HuH-7.5 (cell line): Measurements from ENCODE around the gene KCNJ4.

Experiments
- DNase-seq: peaks from one replicate; pipeline ENCODE4 v3.0.0; 2011; ENCODE audit warnings: low spot score

KCNJ4 gene

GRCh38 chr22:38455076-38455529 lies at the start of gene KCNJ4:
Gene KCNJ4, minus strand, starts transcription at chr22:38455199. Its CDS starts 27,067 bp downstream, at chr22:38428132.
- DNase-seq, result no peak

- DNase-seq, result no peak
Observed at GRCh38 chr22:38503021-38503420, 48.0 kb upstream of the KCNJ4 start.

GRCh38 chr22:38501797-38502672 lies 47.0 kb upstream of the KCNJ4 start:
- no peak for DNase-seq

- DNase-seq, result no peak
Observed at GRCh38 chr22:38497869-38498268, 42.9 kb upstream of the KCNJ4 start.

- DNase-seq, result no peak
Observed at GRCh38 chr22:38494939-38495338, 39.9 kb upstream of the KCNJ4 start.

- DNase-seq, result no peak
Observed at GRCh38 chr22:38494498-38494897, 39.5 kb upstream of the KCNJ4 start.

GRCh38 chr22:38491707-38492348 lies 36.8 kb upstream of the KCNJ4 start:
- no peak for DNase-seq

- DNase-seq, result no peak
Observed at GRCh38 chr22:38490915-38491314, 35.9 kb upstream of the KCNJ4 start.

GRCh38 chr22:38490475-38490874 lies 35.5 kb upstream of the KCNJ4 start:
- no peak for DNase-seq

GRCh38 chr22:38489561-38490145 lies 34.7 kb upstream of the KCNJ4 start:
- no peak for DNase-seq

- no peak for DNase-seq
Observed at GRCh38 chr22:38489142-38489541, 34.1 kb upstream of the KCNJ4 start.

GRCh38 chr22:38487946-38488345 lies 32.9 kb upstream of the KCNJ4 start:
- no peak for DNase-seq

- DNase-seq, result no peak
Observed at GRCh38 chr22:38485783-38486182, 30.8 kb upstream of the KCNJ4 start.

- no peak for DNase-seq
Observed at GRCh38 chr22:38484244-38484643, 29.2 kb upstream of the KCNJ4 start.

GRCh38 chr22:38482662-38483308 lies 27.8 kb upstream of the KCNJ4 start:
- DNase-seq, result no peak

GRCh38 chr22:38481871-38482332 lies 26.9 kb upstream of the KCNJ4 start:
- no peak for DNase-seq

GRCh38 chr22:38481162-38481870 lies 26.3 kb upstream of the KCNJ4 start:
- DNase-seq, result no peak

- DNase-seq, result no peak
Observed at GRCh38 chr22:38479096-38479837, 24.3 kb upstream of the KCNJ4 start.

GRCh38 chr22:38477585-38477984 lies 22.6 kb upstream of the KCNJ4 start:
- no peak for DNase-seq

GRCh38 chr22:38474003-38474607 lies 19.1 kb upstream of the KCNJ4 start:
- DNase-seq, result no peak

- no peak for DNase-seq
Observed at GRCh38 chr22:38471237-38471636, 16.2 kb upstream of the KCNJ4 start.
